ENCODE results near the gene OBI1.
"Not testable (repeated sequence)": the region's sequence is repeated elsewhere in the genome, so short reads cannot be mapped to it uniquely, and the experiment has no call there.

Gene OBI1

GRCh38 chr13:78658630-78659449 lies at the start of gene OBI1:
Gene OBI1, minus strand, starts transcription at chr13:78659155. Its CDS starts 35 bp downstream, at chr13:78659120.
- peak; percentile 20 to 78 for DNase-seq

- DNase-seq: no peak
These were observed 42.4 kb upstream of the OBI1 start for GRCh38 chr13:78701383-78701782.

- DNase-seq: no peak
These were observed 41.4 kb upstream of the OBI1 start for GRCh38 chr13:78700121-78700910.

- no peak for DNase-seq
These were observed 30.1 kb upstream of the OBI1 start for GRCh38 chr13:78689011-78689410.

- no peak for DNase-seq
These were observed 27.5 kb upstream of the OBI1 start for GRCh38 chr13:78686461-78686860.

- DNase-seq: no peak
These were observed 21.8 kb upstream of the OBI1 start for GRCh38 chr13:78680576-78681350.

- DNase-seq: no peak
These were observed 21.2 kb upstream of the OBI1 start for GRCh38 chr13:78680115-78680561.

- no peak for DNase-seq
These were observed 20.4 kb upstream of the OBI1 start for GRCh38 chr13:78679329-78679728.

- no peak for DNase-seq
These were observed 16.2 kb upstream of the OBI1 start for GRCh38 chr13:78675112-78675511.

- no peak for DNase-seq
These were observed 15.7 kb upstream of the OBI1 start for GRCh38 chr13:78674638-78675037.

GRCh38 chr13:78662467-78662866 lies 3.5 kb upstream of the OBI1 start:
- DNase-seq: no peak

GRCh38 chr13:78660495-78660857 lies 1.5 kb upstream of the OBI1 start:
- DNase-seq: no peak

- no peak for DNase-seq
These were observed 958 bp upstream of the OBI1 start for GRCh38 chr13:78659732-78660494.

- DNase-seq: no peak
These were observed 435 bp upstream of the OBI1 start for GRCh38 chr13:78659450-78659730.

- no peak for DNase-seq
These were observed 991 bp downstream of the OBI1 start for GRCh38 chr13:78657699-78658629.

GRCh38 chr13:78655906-78656305 lies 3.0 kb downstream of the OBI1 start:
- no peak for DNase-seq

- DNase-seq: no peak
These were observed 3.9 kb downstream of the OBI1 start for GRCh38 chr13:78655007-78655406.

GRCh38 chr13:78652651-78653050 lies 6.3 kb downstream of the OBI1 start:
- DNase-seq: no peak

GRCh38 chr13:78650717-78651083 lies 8.3 kb downstream of the OBI1 start:
- no peak for DNase-seq

- no peak for DNase-seq
These were observed 8.8 kb downstream of the OBI1 start for GRCh38 chr13:78649997-78650716.

- DNase-seq: not testable (repeated sequence)
These were observed 11.8 kb downstream of the OBI1 start for GRCh38 chr13:78647109-78647678.
